GM21619 (cell line): ENCODE data around the gene DNAJC30.

ENCODE experiments used
- ATAC-seq: cut with Tn5 transposase; IDR thresholded peaks from one replicate; pipeline ENCODE4 v1.9.1; 2021; ENCODE audit not compliant: unreplicated experiment

DNAJC30 gene

GRCh38 chr7:73708961-73709549, 25.8 kb upstream of the DNAJC30 start:
- ATAC-seq: no peak

DNA sequence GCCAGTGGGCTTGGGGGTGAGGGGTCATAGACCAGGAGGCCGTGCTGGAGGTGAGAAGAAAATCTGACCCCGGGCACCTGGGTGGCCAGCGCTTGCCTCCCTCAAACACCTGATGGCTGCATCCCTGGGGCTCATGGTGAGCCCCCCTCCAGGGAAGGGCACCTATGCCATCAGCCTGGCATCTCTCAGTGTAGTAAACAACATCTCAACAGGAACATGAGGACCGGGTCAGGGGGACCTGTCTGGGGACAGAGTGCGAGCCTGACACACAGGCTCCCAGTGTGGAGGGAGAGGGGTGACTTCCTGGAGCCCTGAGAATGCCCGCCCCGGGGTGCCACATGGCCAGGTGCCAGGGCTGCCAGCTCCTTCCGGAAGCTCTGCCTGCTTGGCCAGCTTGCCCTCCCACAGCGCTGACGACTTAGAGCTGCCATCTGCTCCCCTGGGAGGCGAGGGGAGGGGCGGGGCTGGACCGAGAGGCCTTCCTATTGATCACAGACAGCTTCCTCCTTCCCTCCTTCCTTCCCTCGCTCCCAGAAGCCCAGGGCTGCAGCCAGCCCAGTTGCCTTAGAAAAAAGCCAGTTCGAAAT, 23.9 kb upstream of the DNAJC30 start:
- ATAC-seq: no peak

DNA sequence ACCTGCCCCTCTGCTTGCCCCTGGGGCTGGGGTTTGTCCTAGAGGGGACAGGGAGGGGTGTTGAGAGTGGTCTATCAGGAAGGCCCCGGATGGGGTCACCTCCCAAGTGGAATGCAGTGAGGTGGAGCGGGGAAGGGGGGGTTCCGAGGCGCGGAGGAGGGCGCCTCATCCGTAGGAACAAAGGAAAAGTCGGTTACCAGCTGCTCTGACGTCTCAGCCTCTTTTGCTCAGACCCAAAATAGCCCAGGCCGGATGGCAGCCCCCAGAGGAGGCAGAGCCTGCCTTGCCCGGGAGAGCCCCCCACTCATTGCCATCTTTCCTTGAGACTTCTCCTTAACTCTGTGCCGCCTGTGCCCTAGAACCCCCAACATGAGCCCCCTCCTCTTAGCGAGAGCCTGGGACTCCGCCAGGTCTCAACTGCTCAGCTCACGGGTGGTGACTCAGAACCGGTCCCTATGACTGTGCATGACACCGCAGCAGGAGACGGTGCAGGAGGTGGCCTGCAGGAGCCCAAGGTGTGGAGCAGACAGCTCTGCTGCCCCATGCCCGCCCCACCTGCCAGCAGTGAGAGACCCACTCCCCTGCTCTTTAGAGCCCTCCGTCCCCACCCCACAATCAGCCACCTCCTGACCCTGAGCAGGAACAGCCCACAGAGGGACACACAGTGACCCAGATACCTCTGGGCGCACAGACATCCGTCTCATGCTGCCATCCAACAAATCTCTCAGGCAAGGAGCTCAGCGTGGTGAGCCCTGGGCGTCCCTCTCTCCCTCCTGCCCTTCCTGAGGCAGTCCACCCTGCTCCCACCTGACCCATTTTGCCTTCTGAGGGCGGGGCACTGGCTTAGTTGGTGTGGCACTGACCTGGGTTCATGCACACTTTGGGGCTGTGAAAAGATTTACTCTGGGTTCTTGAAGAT, 23.1 kb upstream of the DNAJC30 start:
- ATAC-seq: no peak

DNA sequence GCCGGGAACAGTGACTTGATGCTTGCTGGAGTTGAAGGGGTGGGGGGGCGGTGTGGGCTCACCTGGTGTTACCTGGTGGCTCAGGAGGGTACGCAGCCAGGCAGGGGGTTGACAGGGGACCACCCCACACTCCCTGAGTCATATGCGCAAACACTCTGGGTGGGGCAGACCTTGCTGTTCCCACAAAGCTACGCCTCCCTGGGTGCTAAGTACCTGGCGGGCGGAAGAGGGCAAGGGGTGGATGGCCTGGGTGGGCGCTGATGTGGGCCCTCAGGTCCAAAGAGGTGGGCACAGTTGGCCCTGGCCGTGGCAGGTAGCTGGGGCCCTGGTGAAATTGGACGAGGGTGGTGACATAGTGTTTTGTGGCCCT, 22.3 kb upstream of the DNAJC30 start:
- ATAC-seq: no peak

DNA sequence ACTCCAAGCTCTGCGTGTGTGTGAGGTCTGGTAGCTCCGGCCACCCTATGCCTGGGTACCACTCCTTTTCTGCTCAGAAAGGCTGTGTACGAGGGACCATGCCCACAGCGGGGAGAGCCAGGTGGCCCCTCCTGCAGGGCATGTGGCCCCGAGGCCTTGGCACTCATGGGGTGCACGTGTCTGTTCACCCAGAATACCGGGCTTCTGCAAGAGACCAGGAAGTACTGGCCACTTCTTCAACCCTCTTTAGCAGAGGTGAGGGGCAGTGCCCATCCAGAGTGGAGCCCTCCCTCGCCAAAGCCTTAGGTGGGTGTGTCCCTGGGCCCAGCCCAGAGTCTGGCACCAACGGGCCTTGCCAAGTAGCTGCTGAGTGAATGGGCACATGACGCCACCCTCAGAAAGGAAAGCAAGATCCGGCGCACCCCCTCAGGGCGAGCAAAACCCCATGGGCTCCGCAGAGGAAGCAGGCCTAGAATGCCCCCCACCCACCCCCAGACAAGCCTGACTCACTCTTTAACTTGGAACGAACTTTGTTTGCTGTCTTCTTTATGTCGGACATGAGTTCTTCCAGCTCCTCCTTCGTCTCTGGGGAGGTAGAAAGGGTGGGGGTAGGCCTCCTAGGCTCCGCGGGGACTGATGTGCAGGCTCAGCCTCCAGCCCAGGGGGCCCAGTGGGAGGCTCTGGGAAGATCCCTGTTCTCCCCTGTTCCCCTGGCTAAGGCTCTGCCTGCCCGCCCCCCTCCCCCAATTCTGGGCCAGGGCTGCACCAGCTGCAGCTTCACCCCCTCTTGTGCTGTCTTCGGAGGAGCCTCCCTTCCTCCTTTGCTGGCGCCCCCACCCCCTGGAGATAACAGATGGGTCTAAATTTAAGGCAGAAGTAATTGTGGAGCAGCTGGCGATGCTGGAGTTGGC, 21.6 kb upstream of the DNAJC30 start:
- no peak for ATAC-seq

DNA sequence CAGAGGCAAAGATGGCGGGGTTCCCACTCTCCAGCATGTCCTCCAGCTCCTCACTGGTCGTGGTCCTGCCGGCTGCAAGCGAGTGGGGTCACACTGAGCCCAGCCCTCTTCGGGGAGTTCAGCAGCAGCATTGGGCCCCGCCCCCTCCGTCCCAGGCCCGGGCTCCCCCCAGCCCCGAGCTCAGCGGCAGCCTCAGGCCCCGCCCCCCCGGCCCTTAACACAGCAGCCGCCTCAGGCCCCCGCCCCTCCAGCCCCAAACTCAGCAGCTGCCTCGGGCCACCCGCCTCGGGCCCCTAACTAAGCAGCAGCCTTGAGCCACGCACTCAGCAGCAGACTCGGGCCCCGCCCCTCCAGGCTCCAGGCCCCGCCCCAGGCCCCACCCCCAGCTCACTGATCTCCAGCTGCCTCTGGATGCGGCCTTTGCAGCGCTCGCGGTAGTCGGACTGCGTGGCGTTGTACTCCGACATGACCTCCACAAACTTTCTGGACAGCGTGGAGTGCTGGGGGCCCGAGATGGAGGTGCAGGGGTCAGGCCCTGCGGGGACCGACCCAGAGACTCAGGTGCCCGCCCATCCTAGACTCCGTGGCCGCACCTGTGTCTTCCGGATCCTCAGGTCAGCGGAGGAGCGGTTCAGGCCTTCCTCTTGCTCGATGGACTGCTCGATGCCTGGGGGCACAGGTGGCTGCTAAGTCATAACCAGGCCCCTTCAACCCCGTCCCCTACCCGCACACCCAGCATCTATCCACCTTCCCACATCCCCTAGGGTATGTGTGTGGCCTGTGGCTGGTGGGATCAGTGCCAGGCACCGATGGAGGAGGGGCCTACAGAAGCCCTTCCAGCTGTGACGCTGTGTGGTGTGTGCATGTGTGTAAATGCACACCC, 20.7 kb upstream of the DNAJC30 start:
- no peak for ATAC-seq

DNA sequence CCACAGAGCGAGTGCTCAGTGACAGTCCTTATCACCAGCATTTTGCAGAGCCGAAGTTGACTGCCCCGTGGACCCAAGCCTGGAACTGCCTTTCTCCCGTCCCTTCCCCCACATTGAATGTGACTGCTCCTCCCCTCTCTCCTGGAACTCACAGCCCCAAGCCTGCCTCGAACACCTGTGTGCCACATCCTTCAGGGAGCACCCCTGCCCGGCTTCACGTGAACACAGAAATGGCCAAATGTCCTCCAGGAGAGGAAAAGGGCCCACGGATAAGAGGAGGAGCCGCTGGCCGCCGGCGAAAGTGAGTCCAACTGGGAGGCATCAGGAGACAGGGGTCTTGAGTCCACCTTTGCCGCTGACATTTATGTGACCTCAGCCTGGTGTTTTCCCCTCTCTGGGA, 20.0 kb upstream of the DNAJC30 start:
- no peak for ATAC-seq

- ATAC-seq: no peak
Observed at GRCh38 chr7:73702665-73703064, 19.4 kb upstream of the DNAJC30 start.

- ATAC-seq: no peak
Observed at GRCh38 chr7:73702226-73702625, 19.0 kb upstream of the DNAJC30 start.

- ATAC-seq: no peak
Observed at GRCh38 chr7:73701357-73701995, 18.2 kb upstream of the DNAJC30 start.

GRCh38 chr7:73700581-73701134, 17.4 kb upstream of the DNAJC30 start:
- no peak for ATAC-seq

DNA sequence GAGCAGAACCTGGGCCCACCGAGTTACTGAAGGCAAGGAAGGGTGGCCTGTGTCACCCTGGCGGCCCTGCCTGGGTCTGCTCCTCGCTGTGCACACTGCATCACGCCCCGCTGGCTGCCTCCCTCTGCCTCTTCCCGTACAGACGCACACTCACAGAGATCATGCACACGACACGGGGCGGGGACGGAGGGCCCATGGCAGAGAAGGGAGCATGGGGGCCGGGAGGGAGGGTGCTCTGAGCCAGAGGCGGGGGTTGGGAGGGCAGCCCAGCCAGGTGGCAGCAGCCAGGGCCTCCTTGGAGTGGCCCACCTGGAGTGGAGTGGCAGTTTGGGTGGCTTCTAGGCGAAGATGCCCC, 16.8 kb upstream of the DNAJC30 start:
- ATAC-seq: no peak

GRCh38 chr7:73699370-73700068, 16.3 kb upstream of the DNAJC30 start:
- no peak for ATAC-seq

GRCh38 chr7:73698410-73698809, 15.2 kb upstream of the DNAJC30 start:
- ATAC-seq: no peak

DNA sequence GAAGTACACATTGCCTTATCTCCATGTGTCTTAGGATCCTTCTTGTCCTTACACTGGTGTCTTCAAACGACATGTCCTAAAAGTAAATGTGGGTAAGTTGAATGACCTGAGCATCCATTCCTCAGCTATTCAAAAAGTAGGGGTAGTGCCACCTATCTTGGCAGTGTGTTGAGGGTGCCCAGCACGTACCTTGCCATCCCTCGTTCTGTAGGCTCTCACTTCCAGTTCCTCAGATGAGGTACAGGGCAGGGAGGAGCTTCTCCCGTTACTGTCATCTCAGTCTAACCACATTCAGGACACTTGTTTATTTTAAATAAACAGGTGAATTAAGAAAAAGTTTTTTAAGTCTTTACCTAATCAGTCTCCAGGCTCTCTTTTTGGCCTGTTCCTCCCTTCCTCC, 13.1 kb upstream of the DNAJC30 start:
- ATAC-seq: no peak

DNA sequence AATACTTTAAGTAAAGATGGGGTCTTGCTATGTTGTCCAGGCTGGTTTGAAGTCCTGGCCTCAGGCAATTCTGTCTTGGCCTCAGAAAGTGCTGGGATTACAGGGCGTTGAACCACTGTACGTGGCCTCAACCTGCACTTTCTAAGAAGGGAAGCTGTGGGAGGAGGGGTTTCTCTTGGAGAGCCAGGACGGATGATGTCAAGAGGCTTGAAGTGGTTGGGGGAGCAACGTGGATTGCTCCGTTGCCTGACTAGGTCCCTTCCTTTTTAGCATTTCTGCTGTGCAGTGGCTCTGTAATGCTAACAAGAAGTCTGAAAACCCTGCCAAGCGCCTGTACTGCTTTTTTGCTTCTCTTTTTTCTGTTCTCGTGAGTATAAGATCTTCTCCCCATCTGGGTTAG, 7.4 kb upstream of the DNAJC30 start:
- ATAC-seq: no peak

DNA sequence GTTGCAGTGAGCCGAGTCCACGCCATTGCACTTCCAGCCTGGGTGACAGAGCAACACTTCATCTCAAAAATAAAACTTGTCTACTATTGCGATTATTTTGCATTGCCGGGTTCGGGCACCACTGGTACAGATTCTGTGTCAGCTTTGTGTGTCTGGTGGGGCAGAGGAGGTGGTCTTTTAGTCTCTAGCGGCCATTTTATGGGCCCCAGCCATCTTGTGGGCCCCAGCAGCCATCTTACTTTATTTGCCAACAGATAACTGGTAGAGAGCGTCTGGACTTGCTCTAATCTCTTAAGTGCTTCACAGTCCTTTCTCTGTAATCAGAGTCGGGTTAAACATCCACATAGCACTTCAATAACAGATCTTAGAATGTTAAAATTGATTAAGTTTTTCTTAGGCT, 5.0 kb upstream of the DNAJC30 start:
- ATAC-seq: no peak

DNA sequence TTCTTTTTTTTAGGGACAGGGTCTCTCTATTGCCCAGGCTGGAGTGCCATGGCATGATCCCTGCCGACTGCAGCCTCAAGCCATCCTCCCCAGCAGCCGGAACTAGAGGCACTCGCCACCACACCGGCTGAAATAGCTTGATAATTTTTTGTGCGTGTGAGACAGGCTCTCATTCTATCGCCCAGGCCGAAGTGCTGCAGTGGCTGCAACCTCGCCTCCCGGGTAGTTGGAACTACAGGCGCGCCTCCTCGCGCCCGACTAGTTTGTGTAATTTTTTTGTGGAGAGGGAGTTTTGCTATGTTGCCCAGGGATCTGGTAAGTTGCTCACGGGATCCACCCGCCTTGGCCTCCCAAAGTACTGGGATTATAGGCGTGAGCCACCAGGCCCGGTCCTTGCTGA, 2.1 kb upstream of the DNAJC30 start:
- ATAC-seq: no peak
